ENCODE results near the gene AKAP8L. TPM values are rescaled to one million over a fixed set of nuclear protein-coding genes. Genes with fewer than 3 reads are reported as not detected.
"Not testable (repeated sequence)": the region's sequence is repeated elsewhere in the genome, so short reads cannot be mapped to it uniquely, and the experiment has no call there.

Gene AKAP8L
- total RNA-seq, 1 donor from 2014 or later = 79.8 TPM

DNA sequence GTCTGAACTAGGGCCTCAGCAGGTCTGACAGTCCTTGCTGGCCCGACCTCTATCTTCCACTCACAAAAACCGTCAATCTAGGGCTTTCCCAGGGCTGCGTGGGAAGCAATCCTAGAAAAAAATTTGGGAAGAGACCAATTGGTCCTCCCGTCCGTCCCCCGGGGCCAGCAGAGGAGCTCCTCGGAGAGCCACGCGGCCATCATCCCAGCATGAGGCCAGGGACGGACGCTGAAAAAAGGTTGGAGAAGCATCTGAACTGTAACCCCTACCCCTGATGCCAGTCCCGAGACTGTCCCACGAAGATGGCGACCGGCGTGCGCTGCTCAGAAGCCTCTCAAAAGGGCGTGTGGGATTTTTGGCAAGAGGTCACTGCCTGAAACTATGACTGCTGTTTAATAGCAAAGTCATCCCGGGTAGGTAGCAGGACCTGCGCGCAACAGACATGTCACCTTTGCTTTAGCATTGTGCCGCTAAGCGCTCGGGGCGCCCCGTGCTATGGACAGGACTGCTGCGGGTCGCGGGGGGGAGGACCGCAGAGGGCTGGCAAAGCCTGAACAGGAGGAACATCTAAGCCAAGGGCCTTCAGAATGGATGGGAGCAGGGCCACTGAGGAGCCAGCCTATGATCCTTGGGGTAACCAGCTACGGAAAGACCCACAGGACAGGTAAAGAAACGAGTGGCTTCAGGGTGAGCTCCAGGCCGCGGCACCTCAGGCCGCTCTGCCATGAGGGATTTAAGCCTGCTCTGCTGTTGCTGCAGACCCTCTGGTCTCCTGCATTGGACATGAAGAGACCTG is 49.8 kb downstream of the AKAP8L start:
- H3K27me3 ChIP-seq (ENCODE audit: control insufficient read depth, insufficient read depth, low read length) = no peaks in the 10 kb centered on the region
- no peak overlapping the region for H3K4me3 ChIP-seq (ENCODE audit: low read depth, low read length)
- no peak for DNase-seq (ENCODE audit: low read depth)
- TF ChIP-seq, protein P1, sequence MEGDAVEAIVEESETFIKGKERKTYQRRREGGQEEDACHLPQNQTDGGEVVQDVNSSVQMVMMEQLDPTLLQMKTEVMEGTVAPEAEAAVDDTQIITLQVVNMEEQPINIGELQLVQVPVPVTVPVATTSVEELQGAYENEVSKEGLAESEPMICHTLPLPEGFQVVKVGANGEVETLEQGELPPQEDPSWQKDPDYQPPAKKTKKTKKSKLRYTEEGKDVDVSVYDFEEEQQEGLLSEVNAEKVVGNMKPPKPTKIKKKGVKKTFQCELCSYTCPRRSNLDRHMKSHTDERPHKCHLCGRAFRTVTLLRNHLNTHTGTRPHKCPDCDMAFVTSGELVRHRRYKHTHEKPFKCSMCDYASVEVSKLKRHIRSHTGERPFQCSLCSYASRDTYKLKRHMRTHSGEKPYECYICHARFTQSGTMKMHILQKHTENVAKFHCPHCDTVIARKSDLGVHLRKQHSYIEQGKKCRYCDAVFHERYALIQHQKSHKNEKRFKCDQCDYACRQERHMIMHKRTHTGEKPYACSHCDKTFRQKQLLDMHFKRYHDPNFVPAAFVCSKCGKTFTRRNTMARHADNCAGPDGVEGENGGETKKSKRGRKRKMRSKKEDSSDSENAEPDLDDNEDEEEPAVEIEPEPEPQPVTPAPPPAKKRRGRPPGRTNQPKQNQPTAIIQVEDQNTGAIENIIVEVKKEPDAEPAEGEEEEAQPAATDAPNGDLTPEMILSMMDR (IDR thresholded peaks at IDR 0.05; ENCODE audit: insufficient read depth, low read length, poor library complexity, severe bottlenecking) = no peak
- H3K36me3 ChIP-seq (ENCODE audit: control insufficient read depth, insufficient read depth, low read length) = peaks cover 7% of the 10 kb centered on the region

DNA sequence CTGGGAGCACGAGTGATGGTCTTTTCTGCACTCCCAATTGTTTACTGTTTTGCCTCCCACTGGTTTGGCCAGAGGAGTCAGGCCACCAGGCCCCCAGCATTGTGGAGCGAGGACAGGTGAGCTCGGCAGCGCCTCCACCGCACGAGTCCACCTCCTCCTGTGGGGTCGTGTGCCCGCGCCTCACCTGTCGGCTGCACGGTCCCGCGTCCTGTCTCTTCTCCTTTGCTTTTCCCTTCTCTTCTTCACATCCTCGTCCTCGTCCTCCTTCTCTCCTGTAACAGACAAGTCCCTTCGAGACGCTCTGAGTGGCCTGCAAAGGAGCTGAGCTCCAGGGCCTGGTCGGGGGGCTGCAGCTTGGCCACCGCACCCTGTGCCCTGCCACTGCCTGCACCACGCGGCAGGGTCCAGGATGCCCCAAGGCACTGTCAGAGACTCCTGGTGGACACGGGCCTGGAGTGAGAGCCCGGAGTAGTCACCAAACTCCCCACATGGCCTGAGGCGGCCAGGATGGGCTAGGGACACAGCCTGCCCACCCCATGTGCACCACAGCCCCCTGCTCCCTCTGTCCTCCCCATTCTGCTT is 50.6 kb downstream of the AKAP8L start:
- Histone ChIP-seq H3K27me3 (ENCODE audit: control insufficient read depth, insufficient read depth, low read length) (no peaks in the 10 kb centered on the region), H3K4me3 (ENCODE audit: low read depth, low read length) (no peak overlapping the region), H3K36me3 (ENCODE audit: control insufficient read depth, insufficient read depth, low read length) (peaks cover 7% of the 10 kb centered on the region)
- DNase-seq (ENCODE audit: low read depth) = no peak
- TF ChIP-seq, protein P1 (IDR thresholded peaks at IDR 0.05; ENCODE audit: insufficient read depth, low read length, poor library complexity, severe bottlenecking) = no peak

- peaks cover 7% of the 10 kb centered on the region for H3K36me3 ChIP-seq (ENCODE audit: control insufficient read depth, insufficient read depth, low read length)
- TF ChIP-seq, protein P1 (IDR thresholded peaks at IDR 0.05; ENCODE audit: insufficient read depth, low read length, poor library complexity, severe bottlenecking) = no peak
- no peak overlapping the region for H3K4me3 ChIP-seq (ENCODE audit: low read depth, low read length)
- H3K27me3 ChIP-seq (ENCODE audit: control insufficient read depth, insufficient read depth, low read length) = no peaks in the 10 kb centered on the region
- DNase-seq (ENCODE audit: low read depth) = no peak
Measured at GRCh38 chr19:15367439-15367838, 51.3 kb downstream of the AKAP8L start.

DNA sequence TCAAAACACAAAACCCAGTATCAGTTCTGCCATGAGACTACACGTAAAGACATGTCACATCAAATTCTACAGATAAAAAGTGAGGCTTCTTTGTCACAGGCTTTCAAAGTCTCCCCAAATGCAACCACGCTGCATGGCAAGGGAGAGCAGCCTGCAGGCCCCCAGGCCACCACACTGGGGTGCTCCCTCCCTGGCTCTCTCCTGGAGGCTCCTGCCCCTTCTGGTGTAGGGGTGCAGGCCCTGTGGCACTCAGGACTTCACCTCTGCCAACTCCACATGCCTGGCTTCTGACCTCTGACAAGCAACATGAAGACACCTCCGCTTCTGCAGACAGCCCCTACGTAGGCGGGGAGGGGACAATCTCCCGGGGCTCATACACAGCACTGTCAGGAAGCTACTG is 53.5 kb downstream of the AKAP8L start:
- DNase-seq (ENCODE audit: low read depth) = no peak
- Histone ChIP-seq H3K4me3 (ENCODE audit: low read depth, low read length) (no peak overlapping the region), H3K36me3 (ENCODE audit: control insufficient read depth, insufficient read depth, low read length) (peaks cover 9% of the 10 kb centered on the region), H3K27me3 (ENCODE audit: control insufficient read depth, insufficient read depth, low read length) (no peaks in the 10 kb centered on the region)
- TF ChIP-seq, protein P1 (IDR thresholded peaks at IDR 0.05; ENCODE audit: insufficient read depth, low read length, poor library complexity, severe bottlenecking) = no peak

- H3K27me3 ChIP-seq (ENCODE audit: control insufficient read depth, insufficient read depth, low read length); H3K4me3 ChIP-seq (ENCODE audit: low read depth, low read length); DNase-seq (ENCODE audit: low read depth); H3K36me3 ChIP-seq (ENCODE audit: control insufficient read depth, insufficient read depth, low read length): not testable (repeated sequence)
Measured at GRCh38 chr19:15363791-15364190, 55.0 kb downstream of the AKAP8L start.

DNA sequence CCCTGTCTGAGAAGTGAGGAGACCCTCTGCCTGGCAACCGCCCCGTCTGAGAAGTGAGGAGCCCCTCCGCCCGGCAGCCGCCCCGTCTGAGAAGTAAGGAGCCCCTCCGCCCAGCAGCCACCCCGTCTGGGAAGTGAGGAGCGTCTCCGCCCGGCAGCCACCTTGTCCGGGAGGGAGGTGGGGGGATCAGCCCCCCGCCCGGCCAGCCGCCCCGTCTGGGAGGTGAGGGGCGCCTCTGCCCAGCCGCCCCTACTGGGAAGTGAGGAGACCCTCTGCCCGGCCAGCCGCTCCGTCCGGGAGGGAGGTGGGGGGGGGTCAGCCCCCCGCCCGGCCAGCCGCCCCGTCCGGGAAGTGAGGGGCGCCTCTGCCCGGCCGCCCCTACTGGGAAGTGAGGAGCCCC is 55.7 kb downstream of the AKAP8L start:
- H3K36me3 ChIP-seq (ENCODE audit: control insufficient read depth, insufficient read depth, low read length) = not testable (repeated sequence)

DNA sequence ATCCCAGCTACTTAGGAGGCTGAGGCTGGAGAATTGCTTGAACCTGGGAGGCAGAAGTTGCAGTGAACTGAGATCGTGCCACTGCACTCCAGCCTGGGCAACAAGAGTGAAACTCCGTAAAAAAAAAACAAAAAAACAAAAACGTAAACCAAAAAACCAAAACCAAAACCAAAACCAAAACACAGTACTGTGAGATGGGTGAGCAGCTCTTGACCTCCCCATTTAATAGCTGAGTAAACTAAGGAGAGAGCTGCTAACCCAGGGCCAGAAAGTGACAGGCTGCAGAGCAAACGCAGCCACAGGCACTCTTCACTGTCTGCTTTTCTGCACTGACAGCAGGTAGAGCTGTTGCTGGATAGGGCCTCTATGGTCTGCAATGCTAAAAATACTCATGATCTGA is 58.8 kb downstream of the AKAP8L start:
- not testable (repeated sequence) for H3K4me3 ChIP-seq (ENCODE audit: low read depth, low read length); DNase-seq (ENCODE audit: low read depth); H3K27me3 ChIP-seq (ENCODE audit: control insufficient read depth, insufficient read depth, low read length)
- H3K36me3 ChIP-seq (ENCODE audit: control insufficient read depth, insufficient read depth, low read length) = peaks cover 11% of the 10 kb centered on the region

More for the DNA sequence above, 55.7 kb downstream of the AKAP8L start:
- not testable (repeated sequence) for DNase-seq (ENCODE audit: low read depth); H3K27me3 ChIP-seq (ENCODE audit: control insufficient read depth, insufficient read depth, low read length); H3K4me3 ChIP-seq (ENCODE audit: low read depth, low read length)

All from kidney epithelial cell (primary cell).